NCI-H1092 treated with DMSO at 0.1 percent for 48 hours (cell line): ENCODE measurements around the gene PHAX.
"Not testable (repeated sequence)": the region's sequence is repeated elsewhere in the genome, so short reads cannot be mapped to it uniquely, and the experiment has no call there.

Experiments
- DNase-seq: peaks from one replicate; lab custom pipeline; 2025; lab: John Stamatoyannopoulos, UW

PHAX gene

GRCh38 chr5:126600631-126601511 lies at the start of gene PHAX:
TSS of gene PHAX (plus strand) at chr5:126600947. CDS start at chr5:126600963, 16 bp downstream.
- peak; percentile 19 for DNase-seq

- no peak for DNase-seq
These were observed 48.1 kb upstream of the PHAX start for GRCh38 chr5:126552614-126553013.

GRCh38 chr5:126555101-126555500 lies 45.6 kb upstream of the PHAX start:
- DNase-seq, result not testable (repeated sequence)

- DNase-seq, result no peak
These were observed 38.8 kb upstream of the PHAX start for GRCh38 chr5:126561908-126562307.

- DNase-seq, result no peak
These were observed 37.9 kb upstream of the PHAX start for GRCh38 chr5:126562823-126563222.

- DNase-seq, result no peak
These were observed 32.5 kb upstream of the PHAX start for GRCh38 chr5:126568206-126568755.

- DNase-seq, result no peak
These were observed 25.1 kb upstream of the PHAX start for GRCh38 chr5:126575644-126576043.

- DNase-seq, result no peak
These were observed 23.8 kb upstream of the PHAX start for GRCh38 chr5:126576974-126577373.

GRCh38 chr5:126577415-126577814 lies 23.3 kb upstream of the PHAX start:
- no peak for DNase-seq

- no peak for DNase-seq
These were observed 21.0 kb upstream of the PHAX start for GRCh38 chr5:126579716-126580115.

GRCh38 chr5:126583761-126584160 lies 17.0 kb upstream of the PHAX start:
- no peak for DNase-seq

GRCh38 chr5:126587551-126588390 lies 13.0 kb upstream of the PHAX start:
- DNase-seq, result no peak

GRCh38 chr5:126589536-126590297 lies 11.0 kb upstream of the PHAX start:
- DNase-seq, result no peak

GRCh38 chr5:126591549-126591948 lies 9.2 kb upstream of the PHAX start:
- no peak for DNase-seq

- peak; percentile 91 for DNase-seq
These were observed 5.8 kb upstream of the PHAX start, which contains the start of gene ALDH7A1 for GRCh38 chr5:126594748-126595485. TSS of gene ALDH7A1 (minus strand) at chr5:126595219. CDS start at chr5:126595198, 21 bp downstream.

- no peak for DNase-seq
These were observed 5.2 kb upstream of the PHAX start for GRCh38 chr5:126595486-126596083.

- no peak for DNase-seq
These were observed 3.6 kb upstream of the PHAX start for GRCh38 chr5:126597156-126597555.

GRCh38 chr5:126599499-126599898 lies 1.2 kb upstream of the PHAX start:
- no peak for DNase-seq

- not testable (repeated sequence) for DNase-seq
These were observed 646 bp upstream of the PHAX start for GRCh38 chr5:126599971-126600630.

- no peak for DNase-seq
These were observed 2.8 kb downstream of the PHAX start for GRCh38 chr5:126603402-126603991.
